AG09309 (cell line): ENCODE data around the gene PADI2.

Experiments used
- DNase-seq: peaks from one replicate; pipeline ENCODE4 v3.0.0-alpha.2; 2010; ENCODE audit warnings: low read depth
- H3K4me3 ChIP-seq: 2 replicates; pipeline ENCODE4 v1.5.1; 2011; ENCODE audit warnings: mild to moderate bottlenecking, low read depth, low read length, moderate library complexity; ENCODE audit not compliant: control insufficient read depth
- TF ChIP-seq, protein P1 (sequence below): IDR thresholded peaks from 2 replicates; pipeline ENCODE4 v1.5.1; 2011; ENCODE audit warnings: mild to moderate bottlenecking, low read depth, low read length, inconsistent platforms; ENCODE audit not compliant: insufficient read depth, control insufficient read depth; ENCODE audit errors: missing control alignments

The PADI2 gene

DNA sequence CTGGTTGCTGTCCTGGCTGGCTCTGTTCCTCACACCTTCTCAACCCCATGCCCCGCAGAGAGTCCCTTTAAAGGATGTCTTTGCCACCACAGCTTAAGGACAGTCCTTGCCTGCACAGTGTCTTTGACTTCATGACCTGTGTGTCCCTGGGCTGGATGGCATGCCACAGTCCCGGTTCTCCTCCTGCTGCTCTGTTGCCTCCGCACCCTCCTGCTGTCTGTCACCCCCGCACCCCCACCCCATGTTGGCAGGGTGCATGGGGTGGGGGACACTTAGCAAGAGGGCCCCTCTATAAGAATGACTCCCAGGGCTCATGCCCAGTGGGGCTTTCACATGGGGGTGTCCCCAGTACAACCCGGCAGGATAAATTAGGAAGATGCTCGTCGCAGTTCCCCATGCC, 44.1 kb upstream of the PADI2 start:
- no peak for DNase-seq
- no peak overlapping the region for H3K4me3 ChIP-seq
- TF ChIP-seq, protein P1, sequence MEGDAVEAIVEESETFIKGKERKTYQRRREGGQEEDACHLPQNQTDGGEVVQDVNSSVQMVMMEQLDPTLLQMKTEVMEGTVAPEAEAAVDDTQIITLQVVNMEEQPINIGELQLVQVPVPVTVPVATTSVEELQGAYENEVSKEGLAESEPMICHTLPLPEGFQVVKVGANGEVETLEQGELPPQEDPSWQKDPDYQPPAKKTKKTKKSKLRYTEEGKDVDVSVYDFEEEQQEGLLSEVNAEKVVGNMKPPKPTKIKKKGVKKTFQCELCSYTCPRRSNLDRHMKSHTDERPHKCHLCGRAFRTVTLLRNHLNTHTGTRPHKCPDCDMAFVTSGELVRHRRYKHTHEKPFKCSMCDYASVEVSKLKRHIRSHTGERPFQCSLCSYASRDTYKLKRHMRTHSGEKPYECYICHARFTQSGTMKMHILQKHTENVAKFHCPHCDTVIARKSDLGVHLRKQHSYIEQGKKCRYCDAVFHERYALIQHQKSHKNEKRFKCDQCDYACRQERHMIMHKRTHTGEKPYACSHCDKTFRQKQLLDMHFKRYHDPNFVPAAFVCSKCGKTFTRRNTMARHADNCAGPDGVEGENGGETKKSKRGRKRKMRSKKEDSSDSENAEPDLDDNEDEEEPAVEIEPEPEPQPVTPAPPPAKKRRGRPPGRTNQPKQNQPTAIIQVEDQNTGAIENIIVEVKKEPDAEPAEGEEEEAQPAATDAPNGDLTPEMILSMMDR = no peak

DNA sequence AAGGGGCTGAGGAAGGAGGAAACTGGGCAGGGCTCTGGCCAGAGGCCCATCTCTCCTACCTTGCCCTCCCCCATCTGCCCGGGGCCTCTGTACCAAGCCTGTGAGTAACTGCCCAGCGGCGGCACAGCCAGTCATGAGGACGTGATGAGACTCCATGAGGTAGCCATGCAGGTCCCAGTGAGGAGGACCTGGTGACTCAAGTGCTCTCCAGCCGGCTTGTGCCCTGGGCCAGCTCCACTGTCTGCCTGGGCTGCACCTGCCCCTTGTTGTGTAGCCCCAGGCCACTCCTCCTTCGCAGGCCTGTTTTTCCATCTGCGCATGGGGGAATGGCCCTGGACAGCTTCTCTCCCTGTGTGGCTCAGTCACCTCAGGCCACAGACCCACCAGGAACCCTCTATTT, 43.7 kb upstream of the PADI2 start:
- DNase-seq = no peak
- TF ChIP-seq, protein P1 = no peak

DNA sequence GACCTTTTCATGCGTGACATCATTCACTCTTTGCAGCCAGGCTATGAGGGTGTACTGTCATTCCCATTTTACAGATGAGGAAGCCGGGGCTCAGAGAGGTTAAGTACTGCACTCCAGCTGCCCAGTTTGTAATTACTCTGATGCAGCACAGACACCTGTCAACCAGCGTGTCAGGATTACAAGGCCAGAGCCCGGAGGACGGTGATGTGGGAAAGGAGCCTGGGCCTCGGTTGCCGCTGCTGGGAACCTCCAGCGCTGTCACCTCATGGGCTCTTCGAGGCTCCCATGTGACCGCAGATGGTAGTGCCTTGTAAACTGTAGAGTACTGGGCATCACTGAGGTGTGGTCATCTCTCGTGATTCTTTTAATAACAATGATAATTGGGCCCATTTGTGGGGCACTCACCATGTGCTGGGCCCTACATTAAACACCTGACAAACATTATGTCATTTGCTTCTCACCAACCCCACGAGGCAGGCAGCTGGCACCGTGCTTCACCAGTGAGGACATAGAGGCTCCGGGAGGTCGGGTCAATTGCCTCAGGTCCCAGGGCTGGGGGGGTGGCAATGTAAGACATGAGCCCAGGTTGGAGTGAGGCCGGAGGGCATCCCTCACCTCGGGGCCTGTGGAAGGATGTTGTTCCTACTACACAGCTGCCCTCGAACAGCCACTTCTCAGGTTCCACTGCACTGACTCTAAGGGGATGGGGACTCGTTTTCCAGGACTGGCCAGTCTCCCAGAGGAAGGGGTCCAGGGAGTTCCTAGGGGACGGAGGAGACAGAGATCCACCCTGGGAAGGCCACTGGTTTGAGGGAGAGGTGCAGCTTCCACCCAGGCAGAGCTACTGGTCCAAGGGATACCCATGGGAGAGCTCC, 42.9 kb upstream of the PADI2 start:
- TF ChIP-seq, protein P1 = no peak
- no peak for DNase-seq
- H3K4me3 ChIP-seq = no peak overlapping the region

More for the DNA sequence above, 43.7 kb upstream of the PADI2 start:
- no peak overlapping the region for H3K4me3 ChIP-seq

DNA sequence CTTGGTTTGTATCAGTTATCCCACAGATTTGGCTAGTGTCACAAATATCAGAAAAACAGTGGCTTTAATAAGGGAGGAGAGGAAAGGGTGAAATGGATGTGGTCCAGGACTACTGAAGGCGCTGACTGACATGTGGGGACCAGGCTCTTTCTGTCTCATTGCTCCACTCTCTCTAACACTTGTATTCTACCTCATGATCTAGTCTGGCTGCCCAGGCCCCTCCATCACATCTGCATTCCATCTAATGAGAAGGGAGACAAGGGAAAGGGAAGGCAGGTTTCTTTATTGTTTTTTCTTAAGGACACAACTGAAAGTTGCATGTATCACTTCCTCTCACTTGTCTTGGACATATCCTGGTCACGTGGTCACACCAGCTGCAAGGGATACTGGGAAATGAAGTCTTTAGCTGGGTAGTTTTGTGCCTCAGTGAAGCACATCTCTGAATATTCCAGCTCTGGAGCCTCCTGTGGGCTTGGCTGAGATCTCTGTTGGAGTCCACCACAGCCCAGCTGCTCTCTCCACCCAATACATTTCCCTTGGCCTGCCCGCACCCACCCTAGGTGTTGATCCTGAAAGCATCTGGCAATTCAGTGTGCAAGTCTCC, 42.0 kb upstream of the PADI2 start:
- TF ChIP-seq, protein P1 = no peak
- no peak overlapping the region for H3K4me3 ChIP-seq
- no peak for DNase-seq

DNA sequence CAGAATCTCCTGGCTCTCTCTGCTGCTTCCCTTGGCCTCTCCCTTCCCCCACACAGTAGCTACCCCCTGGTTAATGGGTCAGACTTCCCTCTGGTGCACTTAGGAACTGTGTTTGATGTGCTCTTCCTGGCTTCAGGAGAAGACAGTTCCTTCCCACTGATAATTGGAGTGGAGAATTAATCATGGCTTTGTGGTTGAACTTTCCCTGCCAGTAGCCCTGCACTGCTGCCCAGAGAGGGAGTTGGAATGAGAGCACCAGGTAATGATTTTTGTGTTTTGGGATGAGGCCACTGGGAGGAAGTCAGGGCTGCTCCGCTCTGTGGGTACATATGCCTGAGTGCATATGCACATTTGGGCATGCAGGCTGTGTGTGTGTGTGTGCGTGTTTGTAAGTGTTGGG, 39.7 kb upstream of the PADI2 start:
- DNase-seq = no peak
- TF ChIP-seq, protein P1 = no peak
- H3K4me3 ChIP-seq = no peak overlapping the region

DNA sequence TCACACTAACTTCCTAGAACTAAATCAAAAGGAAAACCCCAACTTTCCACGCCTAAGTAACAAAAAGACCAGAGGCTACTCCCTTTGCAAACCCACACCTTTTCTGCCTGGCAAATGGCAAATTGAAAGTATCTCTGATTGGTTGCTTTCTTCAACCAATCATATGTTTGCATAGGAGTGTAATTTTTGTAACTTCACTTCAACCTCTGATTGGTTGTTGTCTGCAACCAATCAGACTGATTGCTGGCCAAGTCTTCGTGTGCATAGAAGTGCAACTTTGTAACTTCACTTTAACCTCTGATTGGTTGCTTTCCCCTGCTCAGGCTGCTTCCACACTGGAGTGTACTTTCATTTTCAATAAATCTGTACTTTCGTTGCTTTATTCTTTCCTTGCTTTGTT, 36.9 kb upstream of the PADI2 start:
- TF ChIP-seq, protein P1 = no peak
- DNase-seq = no peak
- H3K4me3 ChIP-seq = no peak overlapping the region
